Natural killer cell treated with Interleukin-12 subunit alpha and Interleukin-12 subunit beta and Interleukin-15 and Interleukin-18, amount 100 ng/mL, for 72 hours (primary cell): ENCODE measurements around the gene RFC3. TPM values are rescaled to one million over a fixed set of nuclear protein-coding genes. Genes with fewer than 3 reads are reported as not detected.

Experiments used
- ATAC-seq, 2 donors: fragments of 150-1000 bp; cut with Tn5 transposase in 1 of 2; sonication (Bioruptor Pico), chemical (Tn5 transposase) in 1 of 2; 2 replicates each; pipeline ENCODE4 v1.10.0; 2021
- DNase-seq: peaks from one replicate; pipeline ENCODE4 v3.0.0; 2022; ENCODE audit warnings: low spot score
- H3K27ac Mint-ChIP-seq, 2 donors: 1 replicate in 1 of 2; 2 replicates in 1 of 2; pipeline ENCODE4 v1.8.0; 2022; ENCODE audit warnings: mixed read lengths in 2 of 2, mild to moderate bottlenecking in 1 of 2, moderate library complexity in 1 of 2
- H3K27me3 Mint-ChIP-seq, 2 donors: 1 replicate in 1 of 2; 2 replicates in 1 of 2; pipeline ENCODE4 v1.8.0; 2022; ENCODE audit warnings: mixed read lengths in 2 of 2
- H3K36me3 Mint-ChIP-seq: one replicate; pipeline ENCODE4 v1.8.0; 2022; ENCODE audit warnings: mixed read lengths
- H3K4me1 Mint-ChIP-seq, 2 donors: 1 replicate in 1 of 2; 2 replicates in 1 of 2; pipeline ENCODE4 v1.8.0; 2022; ENCODE audit warnings: low read depth in 2 of 2, mixed read lengths in 2 of 2, mild to moderate bottlenecking in 1 of 2
- H3K4me3 Mint-ChIP-seq: one replicate; pipeline ENCODE4 v1.8.0; 2022; ENCODE audit warnings: mixed read lengths
- H3K9me3 Mint-ChIP-seq: 2 replicates; pipeline ENCODE4 v1.8.0; 2022; ENCODE audit warnings: mixed read lengths
- total RNA-seq, 2 donors: library from RNA; stranded (reverse); gene quantifications; one replicate each; pipeline ENCODE4 v1.2.3, GENCODE V29; 2022

Gene RFC3
- total RNA-seq, 2 donors from 2014 or later = 24.7 to 52.8 TPM

DNA sequence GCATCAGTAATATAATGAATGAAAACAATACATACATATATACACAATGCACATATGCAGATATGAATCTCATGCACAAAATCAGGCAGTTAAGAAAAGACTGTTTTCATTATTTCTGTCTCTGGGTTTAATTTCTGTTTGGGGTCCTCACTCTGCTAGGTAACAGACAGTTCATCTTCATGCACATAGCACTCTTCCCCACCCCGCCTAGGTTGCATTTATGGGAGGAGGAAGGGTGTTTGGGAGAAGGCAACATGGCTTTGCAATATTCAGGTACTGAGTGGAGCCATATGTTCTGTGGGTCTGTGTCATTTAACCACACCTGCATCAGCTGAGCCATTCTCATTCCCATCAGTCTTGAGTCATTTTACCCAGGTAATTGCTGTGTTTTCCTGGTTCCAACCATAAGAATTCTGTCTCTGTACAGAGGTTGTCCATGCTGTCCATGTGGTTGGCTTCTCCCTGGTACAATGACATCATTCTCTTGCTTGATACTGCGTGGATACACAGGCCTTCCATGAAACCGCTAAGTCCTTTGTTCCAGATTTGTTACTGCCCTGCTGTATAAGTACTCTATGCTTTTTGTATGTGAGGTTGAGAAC, 45.3 kb downstream of the RFC3 start:
- no peaks in the 10 kb centered on the region for H3K36me3 Mint-ChIP-seq
- no peaks in the 10 kb centered on the region for H3K27me3 Mint-ChIP-seq
- H3K4me1 Mint-ChIP-seq = no peaks in the 10 kb centered on the region
- ATAC-seq = no peak
- H3K4me3 Mint-ChIP-seq = no peak overlapping the region
- no peak overlapping the region for H3K27ac Mint-ChIP-seq
- H3K9me3 Mint-ChIP-seq = peaks cover 2% of the 10 kb centered on the region
- DNase-seq = no peak

DNA sequence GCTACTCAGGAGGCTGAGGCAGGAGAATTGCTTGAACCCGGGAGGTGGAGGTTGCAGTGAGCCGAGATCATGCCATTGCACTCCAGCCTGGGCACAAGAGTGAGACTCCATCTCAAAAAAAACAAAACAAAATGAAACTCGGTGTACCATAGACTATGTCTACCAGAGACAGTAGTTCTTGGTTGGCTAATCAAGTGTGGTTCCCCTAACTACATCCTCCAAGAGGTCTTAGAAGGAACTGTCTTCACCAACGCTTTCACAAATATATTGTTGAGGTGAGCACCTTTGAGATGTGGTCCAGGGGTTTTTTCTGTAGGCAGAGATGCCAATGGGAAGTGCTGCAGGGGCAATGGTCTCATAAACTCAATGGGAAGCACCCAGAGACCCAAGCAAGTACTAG, 48.0 kb downstream of the RFC3 start:
- Mint-ChIP-seq H3K4me3 (no peak overlapping the region), H3K27ac (no peak overlapping the region), H3K36me3 (no peaks in the 10 kb centered on the region), H3K9me3 (peaks cover 2% of the 10 kb centered on the region), H3K27me3 (no peaks in the 10 kb centered on the region), H3K4me1 (no peaks in the 10 kb centered on the region)
- no peak for DNase-seq
- no peak for ATAC-seq

DNA sequence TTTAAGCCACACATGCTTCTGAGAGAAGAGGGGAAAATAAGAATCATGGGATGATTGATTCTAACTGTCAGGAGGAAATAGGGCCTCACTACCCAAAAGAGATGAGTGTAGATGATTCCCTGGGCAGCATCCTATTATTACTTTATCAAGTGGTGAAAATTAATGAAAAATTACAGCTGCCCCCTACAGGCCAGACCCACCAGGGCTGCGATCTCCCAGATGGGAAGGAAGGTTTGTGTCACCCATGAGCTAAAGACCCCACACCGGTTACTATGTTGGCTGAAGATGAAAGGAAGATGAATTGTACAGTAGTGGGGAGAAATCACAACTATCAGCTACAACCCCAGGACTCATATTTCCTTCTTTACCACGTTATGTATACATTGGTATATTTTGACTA, 49.5 kb downstream of the RFC3 start:
- no peaks in the 10 kb centered on the region for H3K4me1 Mint-ChIP-seq
- H3K27ac Mint-ChIP-seq = no peak overlapping the region
- no peaks in the 10 kb centered on the region for H3K36me3 Mint-ChIP-seq
- H3K27me3 Mint-ChIP-seq = no peaks in the 10 kb centered on the region
- no peak overlapping the region for H3K4me3 Mint-ChIP-seq
- DNase-seq = no peak
- no peak for ATAC-seq
- H3K9me3 Mint-ChIP-seq = peaks cover 2% of the 10 kb centered on the region

DNA sequence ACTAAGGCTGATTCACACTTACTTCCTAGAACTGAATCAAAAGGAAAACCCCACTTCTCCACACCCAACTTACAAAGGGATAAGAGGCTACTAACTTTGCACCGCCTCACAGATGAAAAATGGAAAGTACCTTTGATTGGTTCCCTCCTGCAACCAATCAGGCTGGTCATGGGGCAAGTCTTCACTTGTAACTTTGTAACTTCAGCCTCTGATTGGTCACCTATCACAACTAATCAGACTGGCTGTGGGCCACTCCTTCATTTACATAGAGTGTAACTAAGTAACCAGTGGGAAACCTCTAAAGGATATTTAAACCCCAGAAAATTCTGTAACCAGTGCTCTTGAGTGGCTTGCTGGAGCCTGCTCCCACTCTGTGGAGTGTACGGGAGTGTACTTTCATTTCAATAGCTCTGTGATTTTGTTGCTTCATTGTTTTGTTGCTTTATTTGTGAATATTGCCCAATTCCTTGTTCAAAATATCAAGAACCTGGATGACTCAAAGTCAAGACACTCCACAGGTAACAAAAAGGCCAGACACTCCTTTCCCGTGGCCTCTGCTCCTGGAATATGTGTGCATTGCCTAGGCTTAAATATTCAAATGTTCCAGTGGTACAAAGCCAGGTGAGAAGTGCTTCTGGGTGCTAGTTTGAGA, 50.5 kb downstream of the RFC3 start:
- peaks cover 2% of the 10 kb centered on the region for H3K9me3 Mint-ChIP-seq
- H3K27ac Mint-ChIP-seq = no peak overlapping the region
- no peaks in the 10 kb centered on the region for H3K36me3 Mint-ChIP-seq
- no peaks in the 10 kb centered on the region for H3K27me3 Mint-ChIP-seq
- no peaks in the 10 kb centered on the region for H3K4me1 Mint-ChIP-seq
- DNase-seq (no peak), ATAC-seq (no peak)
- no peak overlapping the region for H3K4me3 Mint-ChIP-seq

DNA sequence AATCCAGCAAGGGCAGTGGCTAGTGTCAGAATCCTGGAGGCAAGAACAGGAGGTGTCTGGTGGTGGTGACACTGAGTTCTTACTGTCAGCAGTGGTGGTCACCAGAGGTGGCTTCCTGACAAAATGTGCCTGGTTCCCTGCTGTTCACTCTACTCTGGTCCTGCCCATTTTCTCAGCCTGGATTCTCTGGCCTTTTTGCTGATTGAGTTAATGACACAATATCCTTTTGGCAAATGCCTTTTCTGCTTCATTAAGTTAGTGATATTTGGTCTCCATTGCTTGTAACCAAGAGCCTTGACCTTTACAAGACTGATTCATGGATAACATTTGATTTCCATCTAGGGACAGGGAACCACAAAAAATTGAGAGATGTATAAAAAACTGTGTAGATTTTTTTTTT, 51.1 kb downstream of the RFC3 start:
- H3K27me3 Mint-ChIP-seq = no peaks in the 10 kb centered on the region
- H3K4me3 Mint-ChIP-seq = no peak overlapping the region
- no peaks in the 10 kb centered on the region for H3K36me3 Mint-ChIP-seq
- H3K4me1 Mint-ChIP-seq = no peaks in the 10 kb centered on the region
- no peak overlapping the region for H3K27ac Mint-ChIP-seq
- peaks cover 2% of the 10 kb centered on the region for H3K9me3 Mint-ChIP-seq
- no peak for ATAC-seq
- DNase-seq = no peak

DNA sequence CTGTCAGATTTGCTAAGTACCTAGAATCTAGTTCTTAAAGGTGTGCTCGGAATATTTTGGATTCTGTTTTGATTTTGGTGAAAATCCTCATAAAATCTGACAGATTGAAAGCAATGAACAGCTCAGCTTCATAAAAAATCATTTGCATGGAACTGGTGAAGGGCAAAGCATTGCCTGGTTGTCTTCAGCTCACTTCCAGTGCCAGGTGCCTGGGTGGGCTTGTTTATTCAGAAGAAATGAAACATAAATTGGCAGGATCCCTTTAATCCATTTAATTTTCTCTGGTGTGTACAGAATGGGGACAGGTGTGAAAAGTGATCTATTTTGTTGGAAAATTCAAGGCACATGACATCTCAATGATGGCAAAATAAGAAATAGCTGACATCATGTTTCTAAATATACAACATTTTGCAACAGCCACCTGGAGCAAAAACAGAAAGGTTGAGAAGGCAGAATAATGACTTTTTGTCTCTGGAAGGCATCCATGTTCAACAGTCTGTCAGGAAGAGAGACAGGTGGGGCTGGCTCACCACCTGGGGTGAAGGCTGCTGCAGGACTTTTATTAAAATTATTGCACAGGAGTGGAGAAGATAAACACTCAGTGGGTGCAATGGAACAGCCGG, 52.2 kb downstream of the RFC3 start:
- H3K4me3 Mint-ChIP-seq = no peak overlapping the region
- ATAC-seq = no peak

DNA sequence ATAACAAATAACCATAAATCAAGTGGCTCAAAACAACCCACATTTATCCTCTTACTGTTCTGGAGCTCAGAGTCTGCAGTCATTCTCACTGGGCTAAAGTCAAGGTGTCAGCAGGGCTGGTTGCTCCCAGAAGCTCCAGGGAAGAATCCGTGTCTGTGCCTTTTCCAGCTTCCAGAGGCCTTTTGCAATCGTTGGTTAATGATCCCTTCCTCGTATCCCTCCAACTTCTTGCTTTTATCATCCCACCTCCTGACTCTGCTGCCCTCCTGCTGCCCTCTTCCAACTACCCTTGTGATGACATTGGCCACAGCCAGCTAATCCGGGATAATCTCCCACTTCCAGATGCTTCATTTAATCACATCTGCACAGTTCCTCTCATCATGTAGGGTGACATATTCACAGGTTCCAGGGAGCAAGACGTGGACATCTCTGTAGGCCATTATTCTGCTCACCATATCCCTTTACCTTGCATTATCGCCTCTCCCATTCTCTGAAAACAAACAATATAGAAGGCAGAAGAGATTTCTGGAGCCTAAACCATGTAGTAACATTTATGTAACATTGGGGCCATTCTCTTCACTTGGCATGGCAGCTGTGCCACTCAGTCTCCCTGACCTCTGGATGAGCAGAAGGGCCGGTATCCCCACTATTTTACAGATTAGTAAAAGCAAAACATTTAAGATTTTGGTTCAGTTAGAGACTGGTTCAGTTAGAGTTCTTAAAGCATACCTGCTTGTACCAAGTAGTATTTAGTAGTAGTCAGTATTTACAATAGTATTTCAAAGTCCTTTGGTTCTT, 53.5 kb downstream of the RFC3 start:
- DNase-seq (no peak), ATAC-seq (no peak)
- H3K4me1 Mint-ChIP-seq = no peaks in the 10 kb centered on the region
- no peak overlapping the region for H3K27ac Mint-ChIP-seq
- H3K36me3 Mint-ChIP-seq = no peaks in the 10 kb centered on the region
- H3K9me3 Mint-ChIP-seq = no peaks in the 10 kb centered on the region
- no peak overlapping the region for H3K4me3 Mint-ChIP-seq
- no peaks in the 10 kb centered on the region for H3K27me3 Mint-ChIP-seq

More for the DNA sequence above, 52.2 kb downstream of the RFC3 start:
- Mint-ChIP-seq H3K4me1 (no peaks in the 10 kb centered on the region), H3K27ac (no peak overlapping the region), H3K9me3 (no peaks in the 10 kb centered on the region), H3K36me3 (no peaks in the 10 kb centered on the region), H3K27me3 (no peaks in the 10 kb centered on the region)
- DNase-seq = no peak

DNA sequence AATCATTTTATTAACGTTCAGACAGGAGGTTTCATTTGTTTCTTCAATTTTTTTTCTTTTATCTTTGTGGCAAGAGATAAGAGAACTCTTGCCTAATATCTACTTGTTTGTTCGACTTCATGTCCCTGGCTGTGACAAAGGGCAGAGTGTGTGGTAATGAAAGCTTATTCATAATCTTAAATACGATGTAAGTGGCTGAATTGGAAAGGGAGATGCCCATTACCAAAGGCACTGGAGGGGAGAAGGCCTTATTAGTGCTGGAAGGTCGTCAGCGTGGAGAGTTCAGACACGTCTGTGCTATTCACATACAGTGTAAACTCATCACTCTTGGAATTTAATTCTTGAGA, 54.0 kb downstream of the RFC3 start:
- Mint-ChIP-seq H3K27ac (no peak overlapping the region), H3K9me3 (no peaks in the 10 kb centered on the region), H3K4me3 (no peak overlapping the region), H3K4me1 (no peaks in the 10 kb centered on the region), H3K36me3 (no peaks in the 10 kb centered on the region), H3K27me3 (no peaks in the 10 kb centered on the region)
- DNase-seq = no peak
- no peak for ATAC-seq

DNA sequence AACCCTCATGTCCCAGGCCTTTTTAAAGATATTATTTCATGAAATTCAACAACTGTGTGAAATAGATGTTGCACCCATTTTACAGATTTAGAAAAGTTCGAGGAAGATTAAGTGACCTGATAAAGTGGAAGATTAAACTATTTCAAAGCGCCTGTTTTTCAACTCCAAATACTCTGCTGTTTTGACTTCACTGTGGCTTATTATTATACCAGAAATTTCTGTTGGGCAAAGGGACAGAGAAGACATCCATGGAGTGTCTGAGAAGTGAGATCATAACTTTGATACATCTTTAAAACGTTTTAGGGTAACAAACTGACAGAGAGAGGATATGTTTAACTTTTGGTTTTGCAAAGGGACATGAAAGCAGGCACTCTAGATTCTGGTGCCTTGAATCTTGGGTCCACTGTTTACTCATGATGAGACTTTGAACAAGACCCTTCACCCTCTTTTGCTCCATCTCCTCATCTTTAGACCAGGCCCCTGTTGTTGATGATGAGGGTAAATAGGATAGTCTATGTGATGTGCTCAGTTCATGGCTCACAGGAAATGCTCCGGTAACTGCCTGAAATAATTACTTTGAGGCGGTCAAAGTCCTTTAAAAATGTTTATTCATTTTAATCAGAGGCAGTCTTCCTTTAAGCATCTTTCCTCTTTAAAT, 55.4 kb downstream of the RFC3 start:
- no peaks in the 10 kb centered on the region for H3K4me1 Mint-ChIP-seq
- no peak overlapping the region for H3K27ac Mint-ChIP-seq
- no peak overlapping the region for H3K4me3 Mint-ChIP-seq
- H3K9me3 Mint-ChIP-seq = no peaks in the 10 kb centered on the region
- ATAC-seq = no peak
- H3K36me3 Mint-ChIP-seq = no peaks in the 10 kb centered on the region
- no peak for DNase-seq
- no peaks in the 10 kb centered on the region for H3K27me3 Mint-ChIP-seq

DNA sequence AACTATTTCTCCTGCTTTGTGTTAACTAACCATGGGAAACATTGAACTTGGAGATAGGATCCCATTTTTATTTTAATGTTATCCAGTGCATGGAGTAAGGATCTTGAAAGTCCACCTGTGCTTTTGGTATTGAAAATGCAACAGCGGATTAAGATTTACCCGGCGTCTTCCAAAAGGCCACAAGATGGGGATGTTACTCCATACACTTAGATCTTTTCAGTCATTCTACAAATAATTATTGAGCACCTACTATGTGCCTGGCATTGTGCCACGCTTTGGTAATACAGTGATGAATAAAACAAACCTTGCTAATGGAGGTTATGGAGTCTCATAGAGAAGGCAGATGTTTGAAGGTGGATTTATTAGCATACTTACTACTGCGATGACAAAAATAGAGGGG, 56.9 kb downstream of the RFC3 start:
- no peaks in the 10 kb centered on the region for H3K9me3 Mint-ChIP-seq
- no peak overlapping the region for H3K27ac Mint-ChIP-seq
- H3K27me3 Mint-ChIP-seq = no peaks in the 10 kb centered on the region
- H3K36me3 Mint-ChIP-seq = no peaks in the 10 kb centered on the region
- H3K4me1 Mint-ChIP-seq = no peaks in the 10 kb centered on the region
- ATAC-seq (no peak), DNase-seq (no peak)
- no peak overlapping the region for H3K4me3 Mint-ChIP-seq

DNA sequence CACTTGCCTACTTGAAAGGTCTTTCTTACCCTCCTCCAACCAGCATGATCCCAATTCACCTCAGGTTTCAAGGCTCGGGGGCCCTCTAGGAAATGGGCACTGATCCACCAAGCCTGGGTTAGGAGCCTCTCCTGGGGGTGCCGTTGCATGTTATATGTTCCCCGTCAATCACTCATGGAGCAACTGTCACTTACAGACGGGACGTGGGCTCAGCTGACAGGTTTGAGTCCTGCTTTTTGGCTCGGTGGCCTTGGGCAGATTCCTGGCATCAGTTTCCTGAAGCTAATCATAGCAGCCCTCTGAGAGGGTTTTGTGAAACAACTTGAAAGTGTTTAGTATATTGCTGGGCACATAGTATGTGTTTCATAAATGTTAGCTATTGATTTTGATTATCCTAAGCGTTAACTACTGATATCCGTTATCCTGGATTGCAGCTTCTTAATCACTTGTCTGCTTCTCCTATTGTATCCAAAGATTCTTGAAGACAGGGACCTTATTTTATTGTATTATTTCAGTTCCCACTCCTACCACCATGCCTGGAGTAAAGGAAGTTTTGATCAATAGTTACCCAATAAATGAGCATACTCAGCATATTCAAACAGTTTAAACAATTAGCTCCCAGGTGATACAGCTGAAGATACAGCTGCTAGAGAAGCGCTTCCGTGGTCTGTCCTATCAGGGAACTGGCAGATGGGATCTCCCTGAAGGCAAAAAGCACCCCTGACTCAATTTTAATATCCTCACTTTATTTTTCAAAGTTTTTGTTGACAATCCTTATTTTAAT, 57.9 kb downstream of the RFC3 start:
- Mint-ChIP-seq H3K9me3 (no peaks in the 10 kb centered on the region), H3K4me3 (no peak overlapping the region), H3K4me1 (no peaks in the 10 kb centered on the region), H3K36me3 (no peaks in the 10 kb centered on the region), H3K27me3 (no peaks in the 10 kb centered on the region), H3K27ac (no peak overlapping the region)
- no peak for ATAC-seq
- no peak for DNase-seq

DNA sequence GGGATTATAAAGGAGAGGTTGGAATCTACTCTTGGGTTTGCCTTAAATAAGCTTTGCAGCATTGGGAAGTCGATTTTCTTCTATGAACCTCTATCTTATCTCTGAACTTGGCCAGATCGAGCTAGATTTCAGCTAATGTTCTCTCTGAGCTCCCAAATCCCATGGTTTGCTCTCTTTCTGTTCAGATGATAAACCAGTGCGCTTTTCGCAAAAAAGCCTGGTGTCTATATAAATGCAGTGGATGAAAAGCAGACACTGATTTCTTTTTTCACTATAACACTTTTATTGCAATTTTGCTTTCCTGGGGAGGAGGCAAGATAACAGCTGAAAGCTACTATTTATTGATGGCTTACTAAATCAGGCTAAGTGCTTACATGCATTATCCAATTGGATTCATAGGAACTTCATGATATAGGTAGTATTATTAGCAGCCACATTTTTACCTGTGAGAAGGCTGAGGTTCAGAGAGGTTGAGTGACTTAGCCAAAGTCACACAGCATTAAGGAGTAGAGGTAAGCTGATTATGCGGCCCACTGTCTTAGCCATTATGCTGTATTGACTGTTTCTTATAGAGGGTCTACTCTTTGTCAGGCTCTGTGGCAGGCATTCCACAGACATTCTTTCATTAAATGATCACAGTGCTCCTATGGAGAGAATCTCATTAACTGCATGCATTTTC, 58.9 kb downstream of the RFC3 start:
- H3K9me3 Mint-ChIP-seq = no peaks in the 10 kb centered on the region
- H3K4me3 Mint-ChIP-seq = no peak overlapping the region
- ATAC-seq (no peak), DNase-seq (no peak)
- H3K4me1 Mint-ChIP-seq = no peaks in the 10 kb centered on the region
- H3K27me3 Mint-ChIP-seq = no peaks in the 10 kb centered on the region
- no peaks in the 10 kb centered on the region for H3K36me3 Mint-ChIP-seq
- H3K27ac Mint-ChIP-seq = no peak overlapping the region

DNA sequence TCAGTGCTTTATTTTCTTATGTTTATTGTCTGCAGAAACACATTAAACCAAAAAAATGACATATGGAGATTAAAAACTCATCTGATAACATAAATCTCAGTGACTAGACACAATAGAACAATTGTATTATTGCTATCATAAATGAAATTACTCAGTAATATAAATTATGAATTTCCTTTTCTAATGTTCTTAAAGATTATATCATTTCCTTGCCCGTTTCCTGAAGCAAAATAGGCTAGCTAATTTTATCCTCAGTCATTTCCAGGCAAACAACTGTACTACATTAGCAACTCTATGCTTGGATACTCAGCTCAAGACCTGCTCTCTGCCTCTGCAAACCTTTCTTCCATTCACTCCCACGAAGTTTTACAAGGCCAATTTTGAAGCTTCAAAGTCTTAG, 61.2 kb downstream of the RFC3 start:
- Mint-ChIP-seq H3K4me3 (no peak overlapping the region), H3K27me3 (no peaks in the 10 kb centered on the region), H3K9me3 (peaks cover 5% of the 10 kb centered on the region), H3K4me1 (no peaks in the 10 kb centered on the region), H3K36me3 (no peaks in the 10 kb centered on the region), H3K27ac (no peak overlapping the region)
- no peak for DNase-seq
- ATAC-seq = no peak
